ENCODE data around the gene LHX6. TPM values are rescaled to one million over a fixed set of nuclear protein-coding genes. Genes with fewer than 3 reads are reported as not detected.

LHX6 gene
- total RNA-seq, 1 donor from 2014 or later: 0.34 TPM

DNA sequence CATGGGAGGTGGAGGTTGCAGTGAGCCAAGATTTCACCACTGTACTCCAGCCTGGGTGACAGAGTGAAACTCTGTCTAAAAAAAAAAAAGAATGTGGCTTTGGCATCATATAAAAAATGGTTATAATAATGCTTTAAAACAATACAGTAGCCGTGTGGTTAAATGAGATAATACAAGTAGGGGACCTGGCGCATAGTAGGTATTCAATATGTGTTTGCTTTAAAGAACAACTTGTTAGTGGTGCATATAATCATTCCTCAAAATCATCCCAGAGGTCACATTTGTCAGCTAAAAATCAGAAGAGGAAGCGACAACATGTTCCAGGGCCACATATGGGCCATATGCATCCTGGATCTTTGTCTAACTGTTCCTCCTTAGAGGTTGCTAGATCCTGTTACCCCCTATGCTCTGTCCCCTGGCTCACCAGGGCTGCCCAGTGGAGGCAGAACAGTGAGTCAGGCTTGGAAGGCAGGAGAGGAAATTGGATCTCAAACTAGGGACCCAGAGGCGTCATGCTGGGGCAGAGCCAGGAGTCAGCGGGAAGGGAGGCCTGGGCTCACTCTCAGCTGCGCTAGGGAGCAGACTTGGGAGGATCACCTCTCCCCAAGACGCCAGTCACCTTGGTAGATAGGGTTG lies 27.7 kb downstream of the LHX6 start:
- H3K27ac ChIP-seq (ENCODE audit: low read depth, low read length): no peak overlapping the region
- no peak overlapping the region for H3K27ac Mint-ChIP-seq (ENCODE audit: unreplicated experiment)
- no peak overlapping the region for H3K4me3 ChIP-seq (ENCODE audit: insufficient read depth, low read depth, low read length)
- no peak overlapping the region for H3K4me3 Mint-ChIP-seq (ENCODE audit: unreplicated experiment)
- no peaks in the 10 kb centered on the region for H3K36me3 ChIP-seq (ENCODE audit: insufficient read depth, low read length)
- H3K36me3 Mint-ChIP-seq (ENCODE audit: low read depth, unreplicated experiment): no peaks in the 10 kb centered on the region
- DNase-seq (ENCODE audit: low read depth) (peak; percentile 52), FAIRE-seq (no peak)
- no peaks in the 10 kb centered on the region for H3K9me3 Mint-ChIP-seq (ENCODE audit: unreplicated experiment)
- peaks cover 13% of the 10 kb centered on the region for H3K27me3 ChIP-seq (ENCODE audit: insufficient read depth, low read length)
- H3K4me1 ChIP-seq (ENCODE audit: insufficient read depth, low read length): peaks cover 5% of the 10 kb centered on the region
- H3K9ac ChIP-seq (ENCODE audit: low read length): no peak overlapping the region
- H3K79me2 ChIP-seq (ENCODE audit: insufficient read depth, low read length): no peaks in the 10 kb centered on the region
- no peak overlapping the region for H2AFZ ChIP-seq (ENCODE audit: low read depth, low read length)
- no peaks in the 10 kb centered on the region for H3K9me3 ChIP-seq (ENCODE audit: insufficient read depth, low read depth, low read length)
- no peak for TF ChIP-seq EZH2 (IDR thresholded peaks at IDR 0.05; ENCODE audit: insufficient read depth, low read length)
- TF ChIP-seq, protein P1, sequence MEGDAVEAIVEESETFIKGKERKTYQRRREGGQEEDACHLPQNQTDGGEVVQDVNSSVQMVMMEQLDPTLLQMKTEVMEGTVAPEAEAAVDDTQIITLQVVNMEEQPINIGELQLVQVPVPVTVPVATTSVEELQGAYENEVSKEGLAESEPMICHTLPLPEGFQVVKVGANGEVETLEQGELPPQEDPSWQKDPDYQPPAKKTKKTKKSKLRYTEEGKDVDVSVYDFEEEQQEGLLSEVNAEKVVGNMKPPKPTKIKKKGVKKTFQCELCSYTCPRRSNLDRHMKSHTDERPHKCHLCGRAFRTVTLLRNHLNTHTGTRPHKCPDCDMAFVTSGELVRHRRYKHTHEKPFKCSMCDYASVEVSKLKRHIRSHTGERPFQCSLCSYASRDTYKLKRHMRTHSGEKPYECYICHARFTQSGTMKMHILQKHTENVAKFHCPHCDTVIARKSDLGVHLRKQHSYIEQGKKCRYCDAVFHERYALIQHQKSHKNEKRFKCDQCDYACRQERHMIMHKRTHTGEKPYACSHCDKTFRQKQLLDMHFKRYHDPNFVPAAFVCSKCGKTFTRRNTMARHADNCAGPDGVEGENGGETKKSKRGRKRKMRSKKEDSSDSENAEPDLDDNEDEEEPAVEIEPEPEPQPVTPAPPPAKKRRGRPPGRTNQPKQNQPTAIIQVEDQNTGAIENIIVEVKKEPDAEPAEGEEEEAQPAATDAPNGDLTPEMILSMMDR (IDR thresholded peaks at IDR 0.05; ENCODE audit: insufficient read depth, low read depth, low read length): no peak
- no peaks in the 10 kb centered on the region for H4K20me1 ChIP-seq (ENCODE audit: insufficient read depth, low read length)
- H3K27me3 Mint-ChIP-seq (ENCODE audit: low read depth, unreplicated experiment): peaks cover 37% of the 10 kb centered on the region
- peak overlapping the region; percentile 14 for H3K4me2 ChIP-seq (ENCODE audit: low read length)
- peaks cover 18% of the 10 kb centered on the region for H3K4me1 Mint-ChIP-seq (ENCODE audit: low read depth, unreplicated experiment)

- Mint-ChIP-seq H3K27ac (ENCODE audit: unreplicated experiment) (no peak overlapping the region), H3K27me3 (ENCODE audit: low read depth, unreplicated experiment) (peaks cover 41% of the 10 kb centered on the region), H3K9me3 (ENCODE audit: unreplicated experiment) (no peaks in the 10 kb centered on the region), H3K4me1 (ENCODE audit: low read depth, unreplicated experiment) (peaks cover 14% of the 10 kb centered on the region), H3K4me3 (ENCODE audit: unreplicated experiment) (no peak overlapping the region), H3K36me3 (ENCODE audit: low read depth, unreplicated experiment) (no peaks in the 10 kb centered on the region)
- Histone ChIP-seq H3K27ac (ENCODE audit: low read depth, low read length) (no peak overlapping the region), H3K79me2 (ENCODE audit: insufficient read depth, low read length) (no peaks in the 10 kb centered on the region), H3K9me3 (ENCODE audit: insufficient read depth, low read depth, low read length) (no peaks in the 10 kb centered on the region), H3K4me3 (ENCODE audit: insufficient read depth, low read depth, low read length) (no peak overlapping the region), H3K36me3 (ENCODE audit: insufficient read depth, low read length) (no peaks in the 10 kb centered on the region), H3K4me1 (ENCODE audit: insufficient read depth, low read length) (peaks cover 5% of the 10 kb centered on the region), H3K4me2 (ENCODE audit: low read length) (no peak overlapping the region), H4K20me1 (ENCODE audit: insufficient read depth, low read length) (no peaks in the 10 kb centered on the region), H2AFZ (ENCODE audit: low read depth, low read length) (no peak overlapping the region), H3K27me3 (ENCODE audit: insufficient read depth, low read length) (peaks cover 13% of the 10 kb centered on the region), H3K9ac (ENCODE audit: low read length) (no peak overlapping the region)
- FAIRE-seq (no peak), DNase-seq (ENCODE audit: low read depth) (no peak)
- TF ChIP-seq, protein P1 (IDR thresholded peaks at IDR 0.05; ENCODE audit: insufficient read depth, low read depth, low read length): no peak
- no peak for TF ChIP-seq EZH2 (IDR thresholded peaks at IDR 0.05; ENCODE audit: insufficient read depth, low read length)
Observed at GRCh38 chr9:122197882-122198281, 30.9 kb downstream of the LHX6 start.

- Histone ChIP-seq H3K4me2 (ENCODE audit: low read length) (no peak overlapping the region), H3K9ac (ENCODE audit: low read length) (no peak overlapping the region), H4K20me1 (ENCODE audit: insufficient read depth, low read length) (no peaks in the 10 kb centered on the region), H2AFZ (ENCODE audit: low read depth, low read length) (no peak overlapping the region), H3K4me1 (ENCODE audit: insufficient read depth, low read length) (peaks cover 5% of the 10 kb centered on the region), H3K27me3 (ENCODE audit: insufficient read depth, low read length) (peaks cover 13% of the 10 kb centered on the region), H3K27ac (ENCODE audit: low read depth, low read length) (no peak overlapping the region), H3K79me2 (ENCODE audit: insufficient read depth, low read length) (no peaks in the 10 kb centered on the region), H3K36me3 (ENCODE audit: insufficient read depth, low read length) (no peaks in the 10 kb centered on the region), H3K9me3 (ENCODE audit: insufficient read depth, low read depth, low read length) (no peaks in the 10 kb centered on the region), H3K4me3 (ENCODE audit: insufficient read depth, low read depth, low read length) (no peak overlapping the region)
- Mint-ChIP-seq H3K4me1 (ENCODE audit: low read depth, unreplicated experiment) (peaks cover 14% of the 10 kb centered on the region), H3K4me3 (ENCODE audit: unreplicated experiment) (no peak overlapping the region), H3K27ac (ENCODE audit: unreplicated experiment) (no peak overlapping the region), H3K27me3 (ENCODE audit: low read depth, unreplicated experiment) (peaks cover 44% of the 10 kb centered on the region), H3K9me3 (ENCODE audit: unreplicated experiment) (no peaks in the 10 kb centered on the region), H3K36me3 (ENCODE audit: low read depth, unreplicated experiment) (no peaks in the 10 kb centered on the region)
- FAIRE-seq (no peak), DNase-seq (ENCODE audit: low read depth) (no peak)
- TF ChIP-seq, protein P1 (IDR thresholded peaks at IDR 0.05; ENCODE audit: insufficient read depth, low read depth, low read length): no peak
- TF ChIP-seq EZH2 (IDR thresholded peaks at IDR 0.05; ENCODE audit: insufficient read depth, low read length): no peak
Observed at GRCh38 chr9:122197426-122197825, 31.3 kb downstream of the LHX6 start.
